ENCODE results near the gene MADD. TPM values are rescaled to one million over a fixed set of nuclear protein-coding genes. Genes with fewer than 3 reads are reported as not detected.

Gene MADD
- total RNA-seq, 2 donors from 2014 or later: 22.8 to 41.2 TPM

DNA sequence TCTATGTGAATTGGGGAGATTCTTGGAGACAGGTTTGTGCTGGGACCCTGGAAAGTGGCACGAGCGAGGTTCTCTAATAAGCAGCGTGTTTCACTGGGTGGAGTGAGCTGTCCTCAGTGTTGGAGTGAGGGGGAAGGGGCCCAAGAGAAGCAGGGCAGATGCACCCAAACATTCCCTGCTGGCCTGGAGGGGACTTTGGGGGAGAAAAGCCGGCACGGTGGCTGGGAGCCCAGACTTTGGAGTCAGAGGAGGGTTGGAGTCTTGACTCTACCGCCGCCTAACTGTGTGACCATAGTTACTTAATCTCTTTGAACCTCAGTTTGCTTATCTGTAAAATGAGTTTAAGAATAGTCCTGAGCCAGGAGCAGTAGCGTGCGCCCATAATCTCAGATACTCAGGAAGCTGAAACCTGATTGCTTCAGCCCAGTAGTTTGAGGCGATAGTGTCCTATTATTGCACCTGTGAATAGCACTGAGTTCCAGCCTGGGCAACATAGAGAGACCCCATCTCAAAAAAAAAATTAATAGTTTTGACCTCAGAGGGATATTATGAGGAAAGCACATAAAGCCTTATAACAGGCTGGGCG is 11.5 kb upstream of the MADD start:
- Histone ChIP-seq H3K4me1 (peaks cover 47% of the 10 kb centered on the region), H3K36me3 (replicated peaks in 1 of 2; ENCODE audit: insufficient read depth in 1 of 2, low read depth in 2 of 2) (no peaks in the 10 kb centered on the region), H3K27ac (peak overlapping the region; percentile 55 to 79 (median 74)), H3K27me3 (no peaks in the 10 kb centered on the region), H3K9me3 (no peaks in the 10 kb centered on the region), H3K4me3 (no peak overlapping the region)
- intact Hi-C loops (cut with DNase I): no loop called here
- DNase-seq (no peak), ATAC-seq (no peak)
- WGBS, 2 donors: 46 to 48% methylated on average over 8 to 11 of the region's 11 CpGs
- TF ChIP-seq, protein P1, sequence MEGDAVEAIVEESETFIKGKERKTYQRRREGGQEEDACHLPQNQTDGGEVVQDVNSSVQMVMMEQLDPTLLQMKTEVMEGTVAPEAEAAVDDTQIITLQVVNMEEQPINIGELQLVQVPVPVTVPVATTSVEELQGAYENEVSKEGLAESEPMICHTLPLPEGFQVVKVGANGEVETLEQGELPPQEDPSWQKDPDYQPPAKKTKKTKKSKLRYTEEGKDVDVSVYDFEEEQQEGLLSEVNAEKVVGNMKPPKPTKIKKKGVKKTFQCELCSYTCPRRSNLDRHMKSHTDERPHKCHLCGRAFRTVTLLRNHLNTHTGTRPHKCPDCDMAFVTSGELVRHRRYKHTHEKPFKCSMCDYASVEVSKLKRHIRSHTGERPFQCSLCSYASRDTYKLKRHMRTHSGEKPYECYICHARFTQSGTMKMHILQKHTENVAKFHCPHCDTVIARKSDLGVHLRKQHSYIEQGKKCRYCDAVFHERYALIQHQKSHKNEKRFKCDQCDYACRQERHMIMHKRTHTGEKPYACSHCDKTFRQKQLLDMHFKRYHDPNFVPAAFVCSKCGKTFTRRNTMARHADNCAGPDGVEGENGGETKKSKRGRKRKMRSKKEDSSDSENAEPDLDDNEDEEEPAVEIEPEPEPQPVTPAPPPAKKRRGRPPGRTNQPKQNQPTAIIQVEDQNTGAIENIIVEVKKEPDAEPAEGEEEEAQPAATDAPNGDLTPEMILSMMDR (IDR thresholded peaks at IDR 0.05): no peak
- TF ChIP-seq POLR2A (IDR thresholded peaks at IDR 0.05): no peak

DNA sequence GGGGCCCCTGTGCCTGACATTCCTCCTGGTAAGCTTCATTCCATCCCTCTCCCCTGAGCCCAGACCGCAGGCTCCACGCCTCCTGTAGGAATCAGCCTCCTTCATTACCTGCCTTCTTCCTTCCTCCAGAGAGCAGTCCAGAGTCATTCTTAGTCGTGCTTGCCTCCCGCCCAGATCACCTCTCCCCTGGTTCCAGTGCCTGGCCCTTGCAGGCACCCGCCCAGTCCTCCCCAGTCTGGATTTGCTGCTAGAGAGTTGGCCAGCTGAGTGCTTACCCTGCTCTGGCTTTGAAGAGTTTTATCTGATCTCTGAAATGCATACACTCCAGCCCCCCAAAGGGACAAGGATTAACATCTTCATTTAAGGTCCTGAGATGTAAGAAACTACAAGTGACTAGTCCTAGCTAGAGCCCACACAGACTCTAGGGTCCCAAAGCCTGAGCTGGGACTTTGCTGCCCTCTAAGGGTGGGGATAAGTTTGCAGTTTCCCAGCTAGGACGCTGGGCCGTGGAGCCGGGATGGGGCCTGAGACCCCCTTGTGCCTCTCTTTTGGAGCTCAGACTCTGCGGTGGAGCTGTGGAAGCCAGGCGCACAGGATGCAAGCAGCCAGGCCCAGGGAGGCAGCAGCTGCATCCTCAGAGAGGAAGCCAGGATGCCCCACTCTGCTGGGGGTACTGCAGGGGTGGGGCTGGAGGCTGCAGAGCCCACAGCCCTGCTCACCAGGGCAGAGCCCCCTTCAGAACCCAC is 10.5 kb upstream of the MADD start:
- Histone ChIP-seq H3K4me1 (peaks cover 39% of the 10 kb centered on the region), H3K9me3 (no peaks in the 10 kb centered on the region), H3K27ac (no peak overlapping the region), H3K36me3 (replicated peaks in 1 of 2; ENCODE audit: insufficient read depth in 1 of 2, low read depth in 2 of 2) (no peaks in the 10 kb centered on the region), H3K4me3 (no peak overlapping the region), H3K27me3 (no peaks in the 10 kb centered on the region)
- TF ChIP-seq, protein P1 (IDR thresholded peaks at IDR 0.05): peak; percentile 23 to 53 (median 36)
- TF ChIP-seq POLR2A (IDR thresholded peaks at IDR 0.05): no peak
- intact Hi-C loops (cut with DNase I): no loop called here
- 44 to 51% methylated on average over 9 to 10 of the region's 10 CpGs for WGBS, 2 donors
- DNase-seq (peak in 1 of 4 donors; percentile 44), ATAC-seq (no peak)

DNA sequence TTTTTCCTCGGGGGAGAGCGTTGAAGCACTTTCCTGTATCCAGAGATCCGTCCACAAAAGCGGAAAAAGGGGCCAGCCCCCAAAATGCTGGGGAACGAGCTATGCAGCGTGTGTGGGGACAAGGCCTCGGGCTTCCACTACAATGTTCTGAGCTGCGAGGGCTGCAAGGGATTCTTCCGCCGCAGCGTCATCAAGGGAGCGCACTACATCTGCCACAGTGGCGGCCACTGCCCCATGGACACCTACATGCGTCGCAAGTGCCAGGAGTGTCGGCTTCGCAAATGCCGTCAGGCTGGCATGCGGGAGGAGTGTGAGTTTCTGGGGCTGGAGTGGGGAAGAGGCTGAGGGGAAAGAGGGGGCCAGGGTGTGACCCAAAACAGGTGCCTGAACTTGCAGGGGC is 9.6 kb upstream of the MADD start:
- no peak overlapping the region for H3K27ac ChIP-seq
- no peak for DNase-seq

GRCh38 chr11:47261291-47261800 is 8.6 kb upstream of the MADD start:
- Histone ChIP-seq H3K27me3 (no peaks in the 10 kb centered on the region), H3K27ac (no peak overlapping the region), H3K4me3 (no peak overlapping the region), H3K36me3 (replicated peaks in 1 of 2; ENCODE audit: insufficient read depth in 1 of 2, low read depth in 2 of 2) (no peaks in the 10 kb centered on the region), H3K9me3 (no peaks in the 10 kb centered on the region), H3K4me1 (peaks cover 24% of the 10 kb centered on the region)
- DNase-seq (no peak), ATAC-seq (no peak)
- intact Hi-C loops (cut with DNase I): loop anchor here (5.0 kb wide), 1 partner anchor 89 kb away; no protein-coding TSS in a partner anchor
- TF ChIP-seq POLR2A (IDR thresholded peaks at IDR 0.05): no peak
- TF ChIP-seq, protein P1 (IDR thresholded peaks at IDR 0.05): no peak
- 79 to 94% methylated on average over 17 to 22 of the region's 22 CpGs for WGBS, 2 donors

More for the DNA sequence above, 9.6 kb upstream of the MADD start:
- Histone ChIP-seq H3K4me3 (no peak overlapping the region), H3K4me1 (peaks cover 29% of the 10 kb centered on the region), H3K36me3 (replicated peaks in 1 of 2; ENCODE audit: insufficient read depth in 1 of 2, low read depth in 2 of 2) (no peaks in the 10 kb centered on the region), H3K27me3 (no peaks in the 10 kb centered on the region), H3K9me3 (no peaks in the 10 kb centered on the region)
- WGBS, 2 donors: 91 to 94% methylated on average over 13 to 19 of the region's 19 CpGs
- intact Hi-C loops (cut with DNase I): loop anchor here (5.0 kb wide), 1 partner anchor 88 kb away; no protein-coding TSS in a partner anchor
- ATAC-seq: no peak
- no peak for TF ChIP-seq POLR2A (IDR thresholded peaks at IDR 0.05)
- TF ChIP-seq, protein P1 (IDR thresholded peaks at IDR 0.05): no peak
